Measurements from ENCODE around the gene QPRT.

Gene QPRT

DNA sequence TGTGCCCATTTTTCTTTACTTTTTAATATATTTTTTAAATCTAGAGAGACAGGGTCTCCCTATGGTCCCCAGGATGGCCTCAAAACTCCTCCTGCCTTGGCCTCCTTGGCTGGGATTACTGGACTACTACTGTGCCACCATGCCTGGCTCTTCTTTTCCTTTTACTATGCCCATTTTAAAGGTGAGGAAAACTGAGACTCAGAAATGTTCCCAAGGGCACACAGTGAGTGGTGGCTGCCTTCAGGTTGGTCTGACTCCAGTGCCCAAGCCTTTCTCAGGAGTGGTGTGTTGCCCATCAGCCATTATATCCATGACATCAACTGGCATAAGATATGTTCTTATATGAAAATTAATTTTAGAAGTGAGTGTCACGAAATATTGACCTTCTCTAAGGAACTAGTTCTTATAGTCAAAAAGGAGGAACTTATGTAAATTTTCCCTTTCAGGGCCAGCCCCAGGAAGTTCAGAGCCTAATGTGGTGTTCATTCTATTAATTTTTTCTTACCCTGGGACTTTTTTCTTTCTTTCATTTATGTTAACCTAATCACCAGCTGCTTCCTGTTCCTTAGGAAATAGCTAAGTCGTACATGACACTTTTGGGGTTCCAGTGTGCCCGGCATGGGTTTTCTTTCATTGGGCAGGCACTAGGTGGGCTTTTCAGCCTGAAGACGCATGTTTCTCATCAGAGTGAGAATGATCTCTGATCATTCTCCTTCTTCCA lies 33.8 kb upstream of the QPRT start:
- no peak for DNase-seq (ENCODE audit: low read depth, low spot score)
- TF ChIP-seq, protein P1, sequence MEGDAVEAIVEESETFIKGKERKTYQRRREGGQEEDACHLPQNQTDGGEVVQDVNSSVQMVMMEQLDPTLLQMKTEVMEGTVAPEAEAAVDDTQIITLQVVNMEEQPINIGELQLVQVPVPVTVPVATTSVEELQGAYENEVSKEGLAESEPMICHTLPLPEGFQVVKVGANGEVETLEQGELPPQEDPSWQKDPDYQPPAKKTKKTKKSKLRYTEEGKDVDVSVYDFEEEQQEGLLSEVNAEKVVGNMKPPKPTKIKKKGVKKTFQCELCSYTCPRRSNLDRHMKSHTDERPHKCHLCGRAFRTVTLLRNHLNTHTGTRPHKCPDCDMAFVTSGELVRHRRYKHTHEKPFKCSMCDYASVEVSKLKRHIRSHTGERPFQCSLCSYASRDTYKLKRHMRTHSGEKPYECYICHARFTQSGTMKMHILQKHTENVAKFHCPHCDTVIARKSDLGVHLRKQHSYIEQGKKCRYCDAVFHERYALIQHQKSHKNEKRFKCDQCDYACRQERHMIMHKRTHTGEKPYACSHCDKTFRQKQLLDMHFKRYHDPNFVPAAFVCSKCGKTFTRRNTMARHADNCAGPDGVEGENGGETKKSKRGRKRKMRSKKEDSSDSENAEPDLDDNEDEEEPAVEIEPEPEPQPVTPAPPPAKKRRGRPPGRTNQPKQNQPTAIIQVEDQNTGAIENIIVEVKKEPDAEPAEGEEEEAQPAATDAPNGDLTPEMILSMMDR (IDR thresholded peaks at IDR 0.05; ENCODE audit: low read depth, low read length): no peak
- in situ Hi-C loops (cut with HindIII; ENCODE audit: low sequenced_read_pairs): no loop called here
- no peak overlapping the region for H3K4me3 ChIP-seq (ENCODE audit: low read depth, low read length)

DNA sequence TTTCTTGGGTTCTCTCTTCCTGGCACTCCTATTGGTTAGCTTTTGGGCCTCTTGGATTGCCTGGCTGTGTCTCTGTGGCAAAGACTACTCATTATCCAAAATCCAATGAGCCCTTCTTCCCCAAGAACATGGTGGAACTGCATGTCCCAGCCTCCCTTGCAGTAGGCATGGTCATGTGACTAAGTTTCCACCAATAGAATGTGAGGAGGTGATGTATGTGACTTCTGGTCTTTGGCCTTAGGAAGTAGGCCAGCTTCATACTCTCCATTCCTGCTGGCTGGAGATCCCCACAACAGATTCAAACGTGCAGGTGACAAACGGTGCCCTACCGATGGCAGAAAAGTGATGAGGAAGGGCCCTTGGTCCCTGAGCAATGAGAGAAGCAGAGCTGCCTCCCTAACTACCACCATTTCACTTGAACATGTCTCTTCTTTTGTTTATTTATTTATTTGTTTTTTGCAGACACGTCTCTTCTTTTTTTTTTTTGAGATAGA lies 33.2 kb upstream of the QPRT start:
- H3K4me3 ChIP-seq (ENCODE audit: low read depth, low read length): no peak overlapping the region
- TF ChIP-seq, protein P1 (IDR thresholded peaks at IDR 0.05; ENCODE audit: low read depth, low read length): no peak
- DNase-seq (ENCODE audit: low read depth, low spot score): peak; percentile 2
- in situ Hi-C loops (cut with HindIII; ENCODE audit: low sequenced_read_pairs): no loop called here

DNA sequence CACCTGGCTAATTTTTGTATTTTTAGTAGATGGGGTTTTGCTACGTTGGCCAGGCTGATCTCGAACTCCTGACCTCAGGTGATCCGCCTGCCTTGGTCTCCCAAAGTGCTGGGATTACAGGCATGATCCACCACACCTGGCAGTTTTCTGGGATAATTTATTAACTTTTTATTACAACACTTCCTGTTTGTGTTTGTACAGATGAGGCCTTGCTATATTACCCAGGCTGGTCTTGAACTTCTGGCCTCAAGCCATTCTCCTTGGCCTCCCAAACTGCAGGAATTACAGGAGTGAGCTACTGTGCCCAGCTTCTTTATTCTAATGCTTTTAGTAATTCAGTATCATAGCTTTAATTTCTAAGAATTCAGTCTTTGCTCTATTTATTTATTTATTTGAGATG lies 32.0 kb upstream of the QPRT start:
- TF ChIP-seq, protein P1 (IDR thresholded peaks at IDR 0.05; ENCODE audit: low read depth, low read length): no peak
- no peak overlapping the region for H3K4me3 ChIP-seq (ENCODE audit: low read depth, low read length)
- DNase-seq (ENCODE audit: low read depth, low spot score): no peak
- in situ Hi-C loops (cut with HindIII; ENCODE audit: low sequenced_read_pairs): no loop called here

DNA sequence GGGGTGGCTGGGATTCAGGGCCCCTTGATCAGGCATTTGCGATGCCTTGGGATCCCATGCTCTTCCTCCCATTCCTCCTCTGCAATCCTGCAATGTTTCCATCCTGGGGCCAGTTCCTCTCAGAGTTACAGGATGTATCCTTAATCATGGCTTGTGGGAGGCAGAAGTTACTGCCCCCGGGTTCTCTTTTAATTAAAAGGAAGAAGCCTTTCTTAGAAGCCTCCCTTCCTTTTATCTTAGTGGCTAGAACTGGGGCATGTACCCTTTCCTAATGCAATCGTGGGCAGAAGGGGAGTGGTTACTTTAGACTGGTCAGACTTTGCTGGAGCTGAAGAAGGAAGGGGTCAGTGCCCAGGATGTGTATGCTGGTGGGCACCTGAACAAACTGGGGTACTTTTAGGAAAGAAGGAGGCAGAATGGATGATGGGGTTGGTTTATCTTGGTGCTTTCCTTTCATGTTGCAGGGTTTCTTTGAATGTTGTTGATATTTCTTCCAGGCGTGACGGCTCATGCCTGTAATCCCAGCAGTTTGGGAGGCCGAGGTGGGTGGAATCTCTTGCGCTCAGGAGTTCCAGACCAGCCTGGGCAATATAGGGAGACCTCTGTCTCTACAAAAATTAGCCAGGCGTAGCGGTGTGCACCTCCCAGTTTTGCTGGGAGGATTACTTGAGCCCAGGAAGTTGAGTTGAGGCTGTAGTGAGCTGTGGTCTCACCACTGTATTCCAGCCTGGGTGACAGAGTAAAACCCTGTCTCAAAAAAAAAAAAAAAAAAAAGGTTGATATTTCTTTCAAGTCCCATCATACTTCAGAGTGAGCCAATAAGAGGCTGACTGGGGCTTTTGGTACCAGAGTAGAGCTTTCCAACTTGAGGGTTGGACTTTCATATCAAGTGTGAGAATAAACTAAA lies 29.1 kb upstream of the QPRT start:
- TF ChIP-seq, protein P1 (IDR thresholded peaks at IDR 0.05; ENCODE audit: low read depth, low read length): no peak
- in situ Hi-C loops (cut with HindIII; ENCODE audit: low sequenced_read_pairs): no loop called here
- no peak for DNase-seq (ENCODE audit: low read depth, low spot score)
- no peak overlapping the region for H3K4me3 ChIP-seq (ENCODE audit: low read depth, low read length)

DNA sequence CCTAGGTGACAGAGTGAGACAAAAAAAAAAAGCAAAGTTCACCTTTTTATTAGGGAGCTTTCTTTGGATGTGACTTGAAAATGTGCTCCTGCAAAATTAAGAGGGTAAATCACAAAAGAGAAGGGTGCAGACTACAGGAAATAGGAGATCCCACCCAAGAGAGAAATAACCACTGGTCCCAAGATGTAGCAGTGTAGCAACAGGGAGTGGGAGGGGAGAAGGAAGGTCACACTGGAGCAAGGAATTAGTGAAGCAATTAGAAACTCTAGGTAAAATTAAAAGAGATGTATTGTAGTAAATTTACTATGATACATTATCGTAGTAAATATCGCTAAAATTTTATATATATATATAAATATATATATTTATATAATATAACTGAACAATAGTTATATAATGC lies 28.2 kb upstream of the QPRT start:
- TF ChIP-seq, protein P1 (IDR thresholded peaks at IDR 0.05; ENCODE audit: low read depth, low read length): no peak

DNA sequence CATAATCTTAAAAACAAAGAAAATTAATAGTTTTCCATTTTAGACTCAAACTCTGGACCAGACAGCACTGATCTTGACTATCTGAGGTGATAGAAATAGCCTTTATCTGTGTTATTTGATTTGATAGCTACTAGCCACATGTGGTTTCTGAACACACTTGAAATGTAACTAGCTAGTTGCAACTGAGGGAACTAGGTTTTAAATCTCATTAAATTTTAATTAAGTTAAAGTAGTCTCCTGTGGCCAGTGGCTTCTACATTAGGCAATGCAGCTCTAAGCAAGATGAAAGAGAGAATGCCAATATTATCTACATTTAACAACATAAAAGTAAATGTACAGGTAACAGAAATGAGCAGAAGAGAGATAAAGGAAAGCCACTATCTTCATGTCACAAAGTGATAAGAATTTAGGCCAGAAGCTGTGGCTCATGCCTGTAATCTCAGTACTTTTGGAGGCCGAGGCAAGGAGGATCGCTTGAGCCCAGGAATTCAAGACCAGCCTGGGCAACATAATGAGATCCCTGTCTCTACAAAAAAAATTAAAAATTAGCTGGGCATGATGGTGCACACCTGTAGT lies 27.1 kb upstream of the QPRT start:
- H3K4me3 ChIP-seq (ENCODE audit: low read depth, low read length): no peak overlapping the region
- DNase-seq (ENCODE audit: low read depth, low spot score): no peak
- in situ Hi-C loops (cut with HindIII; ENCODE audit: low sequenced_read_pairs): no loop called here
- TF ChIP-seq, protein P1 (IDR thresholded peaks at IDR 0.05; ENCODE audit: low read depth, low read length): no peak

More for the DNA sequence above, 28.2 kb upstream of the QPRT start:
- in situ Hi-C loops (cut with HindIII; ENCODE audit: low sequenced_read_pairs): no loop called here
- no peak for DNase-seq (ENCODE audit: low read depth, low spot score)
- no peak overlapping the region for H3K4me3 ChIP-seq (ENCODE audit: low read depth, low read length)

All from astrocyte of the spinal cord (primary cell).